Uterus (tissue), 2 donors: Measurements from ENCODE around the gene OPTN.

ENCODE experiments used
- POLR2A ChIP-seq, 2 donors: fragments of 450-650 bp; IDR thresholded peaks; one replicate each; pipeline ENCODE4 v1.6.1; 2016; ENCODE audit warnings: antibody characterized with exemption in 2 of 2, mild to moderate bottlenecking in 1 of 2, moderate library complexity in 1 of 2
- TF ChIP-seq, protein P1 (sequence below), 4 experiments: fragments of 200-600 bp in 2 of 4; fragments of 450-650 bp in 2 of 4; sonication (generic) in 2 of 4; IDR thresholded peaks; one replicate each; pipeline ENCODE4 v1.5.1; 2016 to 2019; ENCODE audit warnings: antibody characterized with exemption in 4 of 4, mild to moderate bottlenecking in 2 of 4, moderate library complexity in 1 of 4

DNA sequence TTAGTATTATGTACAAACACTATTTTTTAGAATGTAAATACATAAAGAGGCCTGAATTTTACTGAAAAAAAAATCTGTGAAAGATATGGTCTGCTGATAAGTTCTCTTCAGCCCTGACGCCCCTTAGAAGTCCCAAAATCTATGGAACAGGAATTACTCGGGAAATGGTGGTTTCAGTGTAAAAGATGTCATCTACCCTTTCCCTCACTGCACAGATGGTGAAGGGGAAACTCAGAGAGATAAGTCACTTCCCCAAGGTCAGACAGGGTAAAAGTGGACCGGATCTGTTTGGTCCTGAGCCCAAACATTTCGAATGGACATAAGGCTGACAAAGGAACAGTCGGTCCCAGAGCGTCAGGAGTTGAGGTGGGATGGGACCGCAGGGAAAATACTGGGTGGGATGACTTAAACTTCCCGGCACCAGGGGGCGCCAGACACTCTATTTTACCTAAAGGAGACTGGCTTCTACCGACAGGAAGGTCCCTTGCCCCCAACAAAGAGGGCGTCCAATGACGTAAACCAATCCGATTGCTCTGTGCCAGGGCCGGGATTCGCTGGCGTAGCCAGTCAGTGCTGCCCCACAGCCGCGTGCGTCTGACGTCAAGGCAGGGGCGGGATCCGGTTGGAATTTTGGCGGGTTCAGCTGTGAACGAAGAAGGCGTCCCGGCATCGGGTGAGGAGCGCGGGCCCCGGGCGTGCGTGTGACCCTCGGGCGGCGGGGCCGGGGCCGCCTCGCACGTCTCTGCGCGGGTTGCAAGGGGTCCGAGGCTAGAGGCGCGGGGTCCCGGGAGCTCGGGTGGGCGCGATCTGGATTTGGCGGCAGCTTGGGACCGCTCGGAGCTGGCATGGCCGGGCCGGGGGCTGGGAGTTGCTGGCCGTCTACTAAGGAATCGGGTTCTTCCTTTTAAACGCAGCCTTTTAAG lies 61.2 kb downstream of the OPTN start, which contains the start of gene MCM10:
- peak in 1 of 2 donors; percentile 16 for TF ChIP-seq POLR2A (IDR thresholded peaks at IDR 0.05)
- TF ChIP-seq, protein P1, sequence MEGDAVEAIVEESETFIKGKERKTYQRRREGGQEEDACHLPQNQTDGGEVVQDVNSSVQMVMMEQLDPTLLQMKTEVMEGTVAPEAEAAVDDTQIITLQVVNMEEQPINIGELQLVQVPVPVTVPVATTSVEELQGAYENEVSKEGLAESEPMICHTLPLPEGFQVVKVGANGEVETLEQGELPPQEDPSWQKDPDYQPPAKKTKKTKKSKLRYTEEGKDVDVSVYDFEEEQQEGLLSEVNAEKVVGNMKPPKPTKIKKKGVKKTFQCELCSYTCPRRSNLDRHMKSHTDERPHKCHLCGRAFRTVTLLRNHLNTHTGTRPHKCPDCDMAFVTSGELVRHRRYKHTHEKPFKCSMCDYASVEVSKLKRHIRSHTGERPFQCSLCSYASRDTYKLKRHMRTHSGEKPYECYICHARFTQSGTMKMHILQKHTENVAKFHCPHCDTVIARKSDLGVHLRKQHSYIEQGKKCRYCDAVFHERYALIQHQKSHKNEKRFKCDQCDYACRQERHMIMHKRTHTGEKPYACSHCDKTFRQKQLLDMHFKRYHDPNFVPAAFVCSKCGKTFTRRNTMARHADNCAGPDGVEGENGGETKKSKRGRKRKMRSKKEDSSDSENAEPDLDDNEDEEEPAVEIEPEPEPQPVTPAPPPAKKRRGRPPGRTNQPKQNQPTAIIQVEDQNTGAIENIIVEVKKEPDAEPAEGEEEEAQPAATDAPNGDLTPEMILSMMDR (IDR thresholded peaks at IDR 0.05), result peak; percentile 79 to 94 (median 84)
